GM19455 (cell line): ENCODE data around the gene C16orf95.
"Not testable (repeated sequence)": the region's sequence is repeated elsewhere in the genome, so short reads cannot be mapped to it uniquely, and the experiment has no call there.

Source experiments
- ATAC-seq: cut with Tn5 transposase; IDR thresholded peaks from one replicate; pipeline ENCODE4 v1.9.1; 2021; ENCODE audit not compliant: unreplicated experiment

Gene C16orf95

GRCh38 chr16:87316923-87317749 lies at the start of gene C16orf95:
C16orf95 (minus strand) TSS chr16:87317392; CDS start chr16:87317242, 150 bp downstream.
- peak; percentile 93 for ATAC-seq

GRCh38 chr16:87366930-87367329 lies 49.7 kb upstream of the C16orf95 start:
- no peak for ATAC-seq

- ATAC-seq = no peak
These were observed 49.1 kb upstream of the C16orf95 start for GRCh38 chr16:87366288-87366687.

GRCh38 chr16:87365021-87365713 lies 48.0 kb upstream of the C16orf95 start:
- ATAC-seq = no peak

GRCh38 chr16:87363771-87364455 lies 46.7 kb upstream of the C16orf95 start:
- ATAC-seq = no peak

- ATAC-seq = not testable (repeated sequence)
These were observed 45.8 kb upstream of the C16orf95 start for GRCh38 chr16:87362828-87363559.

- no peak for ATAC-seq
These were observed 44.9 kb upstream of the C16orf95 start for GRCh38 chr16:87361916-87362619.

- ATAC-seq = no peak
These were observed 43.8 kb upstream of the C16orf95 start for GRCh38 chr16:87360862-87361610.

GRCh38 chr16:87359121-87359520 lies 41.9 kb upstream of the C16orf95 start:
- ATAC-seq = no peak

- ATAC-seq = no peak
These were observed 41.5 kb upstream of the C16orf95 start for GRCh38 chr16:87358696-87359095.

- no peak for ATAC-seq
These were observed 41.1 kb upstream of the C16orf95 start for GRCh38 chr16:87358250-87358649.

- ATAC-seq = no peak
These were observed 39.3 kb upstream of the C16orf95 start for GRCh38 chr16:87356491-87356853.

GRCh38 chr16:87353613-87354012 lies 36.4 kb upstream of the C16orf95 start:
- ATAC-seq = no peak

- ATAC-seq = no peak
These were observed 35.6 kb upstream of the C16orf95 start for GRCh38 chr16:87352818-87353217.

GRCh38 chr16:87351320-87351698 lies 34.1 kb upstream of the C16orf95 start:
- no peak for ATAC-seq

- no peak for ATAC-seq
These were observed 33.6 kb upstream of the C16orf95 start for GRCh38 chr16:87350681-87351319.

GRCh38 chr16:87350031-87350430 lies 32.8 kb upstream of the C16orf95 start:
- ATAC-seq = no peak

- ATAC-seq = no peak
These were observed 31.5 kb upstream of the C16orf95 start for GRCh38 chr16:87348616-87349157.
